Glomerular endothelial cell (primary cell): Measurements from ENCODE around the gene MTHFR. TPM values are rescaled to one million over a fixed set of nuclear protein-coding genes. Genes with fewer than 3 reads are reported as not detected.

ENCODE experiments used
- DNase-seq: peaks from one replicate; pipeline ENCODE4 v3.0.0-alpha.2; 2011; ENCODE audit warnings: low read depth, low spot score; ENCODE audit errors: extremely low read depth
- total RNA-seq: library from RNA; depleted of rRNA; stranded (reverse); fragments of >200 nt; gene quantifications from 2 replicates; pipeline ENCODE4 v1.2.3, GENCODE V29; 2015

Gene MTHFR
- total RNA-seq, result 14.4 and 27.4 TPM in 2 replicates

DNA sequence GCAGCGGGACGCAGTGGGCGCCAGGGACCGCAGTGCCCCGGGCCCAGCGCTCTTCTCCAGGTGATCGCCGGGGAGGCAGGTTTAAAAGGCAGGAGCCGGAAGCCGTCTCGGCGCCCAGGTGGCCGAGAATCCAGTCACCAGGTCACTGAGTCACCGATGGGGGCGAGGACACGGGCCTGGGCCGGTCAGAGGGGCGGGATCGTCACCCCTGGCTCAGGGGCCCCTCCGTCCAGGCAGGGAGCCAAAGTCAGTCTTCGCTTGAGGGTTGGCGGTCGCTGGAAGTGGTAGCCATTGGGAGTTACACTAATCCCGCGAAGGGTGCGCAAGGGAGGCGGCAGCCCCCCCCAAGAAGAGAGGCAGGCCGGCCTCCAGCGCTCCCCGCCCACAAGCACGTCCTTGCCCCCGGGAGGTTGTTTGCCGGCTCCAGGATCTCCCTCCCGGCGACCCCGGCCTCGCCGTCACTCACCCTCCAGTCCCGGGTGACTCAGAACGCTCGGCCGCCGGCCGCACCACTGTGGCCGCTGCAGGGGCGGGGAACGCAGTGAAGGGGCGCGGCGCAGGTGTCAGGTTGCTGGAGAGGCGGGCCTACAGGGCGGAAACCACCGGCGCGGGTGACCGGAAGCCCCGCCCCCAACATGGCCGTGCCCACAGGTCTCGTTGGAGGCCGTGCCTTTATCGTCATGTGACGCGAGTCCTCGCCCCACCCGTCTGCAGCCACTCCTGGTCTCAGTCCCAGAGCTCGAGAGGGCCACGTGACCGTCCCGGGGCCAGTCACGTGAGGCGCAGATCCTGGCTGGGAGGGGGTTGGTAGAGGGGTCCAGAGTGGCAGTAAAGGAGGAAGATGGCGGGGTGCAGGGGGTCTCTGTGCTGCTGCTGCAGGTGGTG lies at the start of gene MTHFR, which contains the start of gene CLCN6:
Gene MTHFR, minus strand, starts transcription at position 543 of the 885 bp plus-strand sequence. CDS start 2,848 bp downstream, outside the sequence.
Gene CLCN6, plus strand, starts transcription at position 770 of the 885 bp plus-strand sequence. Its CDS starts 72 bp downstream, at position 842.
- peak; percentile 83 for DNase-seq

DNA sequence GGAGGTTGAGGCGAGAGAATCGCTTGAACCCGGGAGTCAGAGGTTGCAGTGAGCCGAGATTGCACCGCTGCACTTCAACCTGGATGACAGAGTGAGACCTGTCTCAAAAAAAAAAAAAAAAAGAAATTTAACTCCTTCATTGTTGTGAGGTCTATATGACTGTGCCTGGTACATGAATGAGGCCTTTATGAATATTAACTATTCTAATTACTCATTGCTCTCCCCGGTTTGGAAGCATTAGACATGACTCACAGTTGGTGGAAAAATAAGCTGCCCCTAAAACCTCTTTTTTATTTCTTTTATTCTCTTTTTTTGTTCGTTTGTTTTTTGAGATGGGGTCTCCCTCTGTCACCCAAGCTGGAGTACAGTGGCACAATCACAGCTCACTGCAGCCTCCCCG lies 49.7 kb upstream of the MTHFR start:
- no peak for DNase-seq

DNA sequence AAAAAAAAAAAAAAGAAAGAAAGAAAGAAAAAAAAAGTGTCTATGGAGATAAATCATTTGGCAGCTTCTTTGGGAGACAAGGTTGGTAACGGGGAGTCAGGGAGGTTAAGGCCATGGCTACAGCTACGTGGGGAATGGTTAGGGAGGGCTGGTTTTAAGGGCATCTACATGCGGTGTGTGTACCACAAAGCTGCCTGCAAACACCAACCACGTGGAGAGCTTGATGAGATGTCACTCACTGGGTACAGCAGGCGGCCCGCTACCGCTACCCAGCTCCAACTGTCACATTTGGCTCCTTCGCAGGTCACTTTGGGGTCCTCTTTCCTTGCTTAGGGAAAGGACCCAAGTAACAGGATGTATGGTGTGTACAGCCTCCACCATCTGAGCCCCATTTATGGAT lies 48.8 kb upstream of the MTHFR start:
- no peak for DNase-seq

DNA sequence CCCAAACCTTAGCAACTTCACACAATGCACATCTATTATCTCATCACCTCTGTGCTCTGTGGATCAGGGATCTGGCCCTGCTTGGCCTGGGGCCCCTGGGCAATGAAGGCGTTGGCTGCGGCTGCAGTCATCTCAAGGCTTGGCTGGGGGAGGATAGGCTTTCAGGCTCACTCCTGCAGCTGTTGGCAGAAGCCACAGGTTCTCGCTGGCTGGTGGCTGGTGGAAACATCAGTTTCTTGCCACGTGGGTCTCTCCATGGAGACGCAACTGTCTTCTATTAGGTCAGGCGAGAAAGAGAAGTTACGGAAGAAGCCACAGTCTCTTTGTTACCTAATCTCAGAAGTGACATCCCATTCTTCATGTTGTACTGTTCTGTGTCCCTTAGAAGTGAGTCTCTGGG lies 45.4 kb upstream of the MTHFR start:
- DNase-seq, result no peak

DNA sequence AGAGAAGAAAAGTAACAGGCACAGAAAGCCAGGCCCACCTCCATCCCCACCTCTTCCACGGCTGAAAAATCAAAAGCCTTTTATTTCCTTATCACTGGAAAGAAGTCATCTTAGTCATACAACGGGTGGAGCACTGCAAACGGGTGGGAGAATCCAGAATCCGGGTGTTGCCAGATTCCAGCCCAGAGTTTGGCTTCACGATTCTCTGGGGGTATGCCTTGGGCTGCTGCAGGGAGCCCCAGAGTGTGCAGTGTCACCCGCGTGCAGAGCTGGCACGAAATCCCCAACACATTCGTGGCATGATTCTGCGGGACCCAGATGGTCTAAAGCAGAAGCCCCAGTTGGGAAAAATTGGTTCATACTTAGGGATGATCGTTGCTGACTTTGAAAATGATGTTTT lies 44.4 kb upstream of the MTHFR start:
- DNase-seq, result no peak

DNA sequence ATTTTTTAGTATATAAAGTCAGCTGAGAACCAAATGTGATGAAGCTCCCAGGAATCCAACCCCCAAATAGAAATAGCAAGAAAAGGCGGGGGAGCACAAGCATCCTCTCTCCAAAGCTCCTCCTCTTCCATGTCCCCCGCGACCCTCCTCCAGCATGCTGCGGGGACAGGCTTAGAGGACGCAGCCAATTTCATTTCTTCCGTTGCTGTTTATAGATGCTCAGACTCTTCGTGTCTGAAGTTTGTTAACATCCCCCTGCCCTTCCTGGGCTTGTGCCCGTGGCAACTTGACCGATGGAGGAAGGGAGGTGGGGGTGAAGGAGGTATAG lies 42.6 kb upstream of the MTHFR start:
- DNase-seq, result no peak

DNA sequence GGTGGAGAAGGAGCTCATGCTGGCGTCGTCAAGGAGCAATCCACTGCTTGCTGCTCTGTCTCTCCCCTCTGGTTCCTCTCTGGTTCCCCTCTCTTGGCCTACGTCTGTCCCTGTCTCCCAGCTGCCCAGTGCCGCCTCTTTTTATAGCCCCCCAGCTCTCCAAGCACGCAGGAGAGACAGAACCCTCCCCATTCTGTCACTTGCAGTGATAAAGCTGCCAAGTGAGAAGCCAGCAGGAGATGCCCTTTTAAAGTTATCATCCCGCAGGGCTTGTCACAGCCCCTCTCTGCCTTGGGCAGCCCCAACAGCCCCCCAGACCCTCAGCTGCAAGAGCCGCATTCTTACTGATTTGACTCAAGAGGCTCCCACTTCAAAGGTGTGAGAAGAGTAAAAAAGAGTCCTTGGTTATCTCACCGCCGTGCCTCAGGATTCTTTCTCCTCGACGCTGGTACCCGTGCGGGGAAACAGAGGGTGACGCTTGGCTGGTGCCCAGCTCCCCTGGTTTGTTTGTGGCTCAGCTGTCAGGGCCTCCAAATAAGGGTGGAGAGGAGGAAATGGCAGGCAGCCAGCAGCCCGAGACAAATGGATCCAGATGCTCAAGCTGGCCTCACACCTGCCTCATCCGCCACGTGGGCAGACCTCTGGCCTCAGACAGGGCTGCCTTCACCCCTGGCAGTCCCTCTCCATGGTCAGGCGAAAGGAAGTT lies 42.1 kb upstream of the MTHFR start, which contains the start of gene NPPA:
Gene NPPA, minus strand, starts transcription at position 117 of the 706 bp plus-strand sequence. Its CDS starts 99 bp downstream, at position 18.
- no peak for DNase-seq

DNA sequence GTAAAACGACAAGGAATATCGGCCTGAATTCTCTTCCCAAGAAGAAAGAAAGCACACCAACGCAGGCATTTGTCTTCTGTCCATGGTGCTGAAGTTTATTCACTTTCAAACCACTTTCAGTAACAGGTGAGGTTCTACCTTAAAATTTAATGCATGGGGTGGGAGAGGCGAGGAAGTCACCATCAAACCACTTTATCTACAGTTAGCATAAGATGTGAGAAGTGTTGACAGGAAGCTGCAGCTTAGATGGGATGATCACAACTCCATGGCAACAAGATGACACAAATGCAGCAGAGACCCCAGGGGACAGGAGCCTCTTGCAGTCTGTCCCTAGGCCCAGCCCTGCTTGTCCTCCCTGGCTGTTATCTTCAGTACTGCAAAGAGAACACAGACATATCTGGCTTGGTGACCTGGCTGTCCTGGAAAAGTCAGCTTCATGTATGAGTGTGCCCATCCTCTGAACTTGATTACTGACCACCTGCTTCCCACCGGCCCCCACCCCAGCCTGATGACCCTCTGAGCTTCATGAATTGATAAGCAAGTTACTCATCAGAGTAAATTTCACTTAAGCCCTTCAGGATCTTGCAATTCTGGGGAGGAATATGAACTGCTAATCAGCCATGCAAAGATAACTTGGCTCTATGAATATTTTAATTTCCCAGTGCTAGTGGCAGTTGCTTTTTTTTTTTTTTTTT lies 40.0 kb upstream of the MTHFR start:
- DNase-seq, result no peak

DNA sequence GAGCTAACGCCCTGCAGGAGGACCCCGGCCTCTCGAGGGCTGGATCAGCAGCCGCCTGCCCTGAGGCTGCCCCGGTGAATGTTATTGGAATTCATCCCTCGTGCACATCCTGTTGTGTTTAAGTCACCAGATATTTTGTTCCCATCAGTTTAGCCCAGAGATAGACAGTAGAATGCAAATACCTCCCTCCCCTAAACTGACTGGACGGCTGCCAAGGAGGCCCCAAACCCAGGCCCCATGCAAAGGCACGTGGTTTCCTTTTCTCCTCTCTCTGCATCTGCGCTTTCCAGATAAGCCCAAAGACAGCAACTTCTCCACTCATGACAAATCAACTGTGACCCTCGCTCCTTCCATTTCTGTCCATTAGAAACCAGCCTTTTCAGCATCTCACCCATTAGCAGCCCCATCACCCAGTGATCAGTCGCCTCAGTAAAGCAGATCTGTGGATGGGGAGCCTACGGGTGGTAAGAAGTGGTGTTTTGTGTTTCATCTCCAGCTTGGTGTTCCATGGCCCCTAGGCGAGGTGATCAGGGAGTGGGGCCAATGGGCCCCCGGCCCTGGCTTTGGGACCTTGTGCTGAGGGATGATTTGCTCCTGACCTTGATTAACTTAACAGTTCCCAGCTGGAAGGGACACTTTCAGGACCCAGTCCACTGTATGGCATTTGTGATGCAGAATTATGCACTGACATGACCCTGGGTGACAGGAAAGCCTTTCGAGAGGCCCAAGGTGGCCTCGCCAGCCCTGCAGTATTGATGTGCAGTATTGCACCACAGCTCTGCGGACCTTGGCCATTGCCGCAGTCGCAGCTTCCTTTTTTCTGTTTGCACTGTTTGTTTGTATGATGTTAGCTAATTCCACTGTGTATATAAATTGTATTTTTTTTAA lies 36.6 kb upstream of the MTHFR start:
- no peak for DNase-seq

DNA sequence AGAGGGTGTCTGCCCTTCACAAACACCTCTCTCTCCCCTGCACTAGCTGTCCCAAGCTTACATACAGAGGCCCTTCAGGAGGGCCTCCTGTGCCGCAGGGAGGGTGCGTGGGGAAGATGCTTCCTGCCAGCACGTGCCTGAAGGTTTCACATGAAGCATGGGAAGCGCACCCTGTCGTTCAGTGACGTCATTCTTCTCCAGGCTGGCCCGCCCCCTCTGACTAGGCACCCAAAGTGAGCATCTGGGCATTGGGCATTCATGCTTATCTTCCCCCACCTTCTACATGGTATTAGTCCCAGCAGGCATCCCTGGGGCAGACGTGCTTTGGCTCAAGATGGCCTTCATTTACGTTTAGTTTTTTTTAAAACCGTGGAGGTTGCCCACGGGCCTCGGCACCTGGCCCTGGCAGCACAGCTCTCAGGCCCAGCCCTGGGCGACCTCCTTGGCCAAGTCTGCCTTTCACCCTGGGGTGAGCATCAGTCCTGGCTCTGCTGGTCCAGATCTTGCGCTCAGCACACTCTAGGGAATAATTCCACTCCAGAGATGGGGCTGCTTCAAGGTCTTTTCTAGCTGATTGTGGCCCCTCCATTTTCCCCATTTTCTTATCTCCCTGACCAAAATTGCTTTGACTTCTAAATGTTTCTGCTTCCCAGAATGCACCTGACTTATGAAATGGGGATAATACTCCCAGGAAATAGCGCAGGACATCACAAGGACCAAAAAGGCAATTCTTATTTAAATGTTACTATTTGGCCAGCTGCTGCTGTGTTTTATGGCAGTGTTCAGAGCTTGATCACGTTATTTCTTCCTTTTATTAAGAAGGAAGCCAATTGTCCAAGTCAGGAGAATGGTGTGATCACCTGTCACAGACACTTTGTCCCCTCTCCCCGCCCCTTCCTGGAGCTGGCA lies 35.7 kb upstream of the MTHFR start:
- no peak for DNase-seq

DNA sequence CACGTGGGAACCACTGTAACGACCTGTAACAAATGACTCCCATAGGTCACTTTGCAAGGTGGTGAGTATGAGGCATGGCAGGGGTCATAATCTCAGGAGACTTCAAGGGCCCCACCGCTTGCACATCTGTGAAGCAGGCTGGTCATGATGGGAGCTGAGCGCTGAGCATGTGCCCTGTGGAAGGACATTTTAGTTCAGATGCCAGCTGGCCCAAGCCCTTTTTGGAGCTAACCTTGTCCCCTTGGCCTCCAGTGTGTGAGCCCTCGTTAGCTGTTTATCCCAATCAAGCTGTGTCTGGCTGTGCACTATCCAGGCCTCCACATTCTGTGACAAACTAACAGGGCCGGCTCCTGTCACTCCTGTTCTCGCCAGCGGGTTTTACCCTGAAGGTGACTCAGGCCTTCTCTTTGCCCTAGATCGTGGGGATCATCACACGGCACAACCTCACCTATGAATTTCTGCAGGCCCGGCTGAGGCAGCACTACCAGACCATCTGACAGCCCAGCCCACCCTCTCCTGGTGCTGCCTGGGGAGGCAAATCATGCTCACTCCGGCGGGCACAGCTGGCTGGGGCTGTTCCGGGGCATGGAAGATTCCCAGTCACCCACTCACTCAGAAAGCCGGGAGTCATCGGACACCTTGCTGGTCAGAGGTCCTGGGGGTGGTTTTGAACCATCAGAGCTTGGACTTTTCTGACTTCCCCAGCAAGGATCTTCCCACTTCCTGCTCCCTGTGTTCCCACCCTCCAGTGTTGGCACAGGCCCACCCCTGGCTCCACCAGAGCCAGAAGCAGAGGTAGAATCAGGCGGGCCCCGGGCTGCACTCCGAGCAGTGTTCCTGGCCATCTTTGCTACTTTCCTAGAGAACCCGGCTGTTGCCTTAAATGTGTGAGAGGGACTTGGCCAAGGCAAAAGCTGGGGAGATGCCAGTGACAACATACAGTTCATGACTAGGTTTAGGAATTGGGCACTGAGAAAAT lies 34.3 kb upstream of the MTHFR start:
- no peak for DNase-seq

DNA sequence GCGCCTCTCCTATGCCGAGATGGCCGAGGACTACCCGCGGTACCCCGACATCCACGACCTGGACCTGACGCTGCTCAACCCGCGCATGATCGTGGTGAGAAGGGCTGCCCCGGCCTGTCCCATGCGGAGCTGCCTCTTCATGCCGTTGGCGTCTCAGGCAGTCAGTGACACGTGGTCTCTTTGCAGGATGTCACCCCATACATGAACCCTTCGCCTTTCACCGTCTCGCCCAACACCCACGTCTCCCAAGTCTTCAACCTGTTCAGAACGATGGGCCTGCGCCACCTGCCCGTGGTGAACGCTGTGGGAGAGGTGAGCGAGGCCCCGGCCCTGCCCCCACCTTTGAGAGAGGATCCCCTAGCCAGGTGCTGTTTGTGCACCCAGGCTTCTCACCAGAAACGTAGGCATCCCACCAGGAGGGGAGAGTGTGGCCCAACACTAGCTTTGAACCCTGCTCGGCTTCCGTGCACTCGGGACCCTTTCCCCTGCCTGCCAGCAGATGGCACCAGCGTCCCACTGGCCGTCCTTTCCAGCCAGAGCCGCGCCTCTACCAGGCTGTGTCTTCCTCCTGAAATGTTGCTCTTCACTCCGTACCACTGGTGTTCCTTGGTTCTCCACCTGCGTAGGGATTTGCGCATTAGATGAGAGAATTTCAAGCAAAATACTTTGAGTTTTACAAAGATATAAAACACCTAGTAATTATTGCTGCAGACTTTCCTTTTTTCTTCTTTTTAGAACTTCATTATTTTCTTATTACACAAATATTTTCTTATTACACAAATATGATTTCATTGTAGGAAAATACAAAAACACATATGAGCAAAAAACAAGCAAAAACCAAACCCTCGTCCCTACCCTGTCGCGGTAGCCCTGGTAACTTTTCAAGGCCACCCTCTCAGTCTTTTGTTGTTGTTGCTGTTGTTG lies 32.8 kb upstream of the MTHFR start:
- DNase-seq, result no peak

DNA sequence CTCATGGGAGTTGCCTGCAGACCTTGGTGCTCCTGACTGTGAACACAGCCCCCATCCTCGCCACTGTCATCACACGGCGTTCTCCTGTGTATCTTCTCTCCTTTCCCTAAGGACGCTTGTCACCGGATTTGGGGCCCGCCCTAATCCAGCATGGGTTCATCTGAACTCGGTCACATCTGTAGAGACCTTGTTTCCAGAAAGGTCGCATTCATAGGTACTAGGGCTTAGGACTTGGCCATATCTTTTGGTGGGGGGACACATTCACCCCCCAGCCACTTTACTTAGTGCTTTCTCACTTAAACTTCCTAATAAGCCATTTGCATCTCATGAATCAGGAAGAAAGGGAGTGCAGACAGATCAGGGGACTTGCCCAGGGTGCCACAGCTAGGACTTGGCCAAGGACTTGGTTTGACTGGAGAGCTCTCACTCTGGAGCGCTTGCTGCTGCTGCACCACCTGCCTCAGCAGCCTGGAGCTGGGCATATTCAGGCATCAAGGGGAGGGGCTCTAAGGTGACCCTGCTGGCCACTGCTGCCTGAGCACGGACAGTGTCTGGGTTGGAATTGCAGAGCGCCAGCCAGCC lies 32.1 kb upstream of the MTHFR start:
- no peak for DNase-seq

DNA sequence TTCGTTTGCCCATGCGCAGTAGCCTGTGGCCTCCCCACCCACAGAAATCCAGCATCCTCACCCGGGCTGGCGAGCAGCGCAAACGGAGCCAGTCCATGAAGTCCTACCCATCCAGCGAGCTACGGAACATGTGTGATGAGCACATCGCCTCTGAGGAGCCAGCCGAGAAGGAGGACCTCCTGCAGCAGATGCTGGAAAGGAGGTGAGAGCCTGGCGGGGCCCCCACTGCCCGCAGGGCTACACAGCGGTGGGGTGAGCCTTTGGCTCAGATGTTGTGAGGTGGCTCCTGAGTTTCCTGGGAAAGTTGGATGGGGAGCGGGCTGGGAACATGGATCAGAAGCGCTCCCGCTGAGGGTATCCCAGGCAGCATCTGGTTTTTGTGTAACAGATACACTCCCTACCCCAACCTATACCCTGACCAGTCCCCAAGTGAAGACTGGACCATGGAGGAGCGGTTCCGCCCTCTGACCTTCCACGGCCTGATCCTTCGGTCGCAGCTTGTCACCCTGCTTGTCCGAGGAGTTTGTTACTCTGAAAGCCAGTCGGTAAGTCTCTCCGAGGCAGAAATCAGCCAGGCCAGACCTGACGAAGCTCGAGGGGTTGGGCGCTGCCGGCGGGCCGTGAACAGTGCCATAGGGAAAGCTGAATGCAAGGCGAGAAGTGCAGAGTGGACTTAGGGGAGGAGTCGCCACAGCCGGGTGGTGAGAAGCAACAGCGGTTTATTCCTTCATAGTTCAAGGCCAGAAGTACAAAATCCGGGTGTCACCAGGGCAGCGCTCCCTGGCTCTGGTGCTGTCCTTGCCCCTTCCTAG lies 31.4 kb upstream of the MTHFR start:
- no peak for DNase-seq

DNA sequence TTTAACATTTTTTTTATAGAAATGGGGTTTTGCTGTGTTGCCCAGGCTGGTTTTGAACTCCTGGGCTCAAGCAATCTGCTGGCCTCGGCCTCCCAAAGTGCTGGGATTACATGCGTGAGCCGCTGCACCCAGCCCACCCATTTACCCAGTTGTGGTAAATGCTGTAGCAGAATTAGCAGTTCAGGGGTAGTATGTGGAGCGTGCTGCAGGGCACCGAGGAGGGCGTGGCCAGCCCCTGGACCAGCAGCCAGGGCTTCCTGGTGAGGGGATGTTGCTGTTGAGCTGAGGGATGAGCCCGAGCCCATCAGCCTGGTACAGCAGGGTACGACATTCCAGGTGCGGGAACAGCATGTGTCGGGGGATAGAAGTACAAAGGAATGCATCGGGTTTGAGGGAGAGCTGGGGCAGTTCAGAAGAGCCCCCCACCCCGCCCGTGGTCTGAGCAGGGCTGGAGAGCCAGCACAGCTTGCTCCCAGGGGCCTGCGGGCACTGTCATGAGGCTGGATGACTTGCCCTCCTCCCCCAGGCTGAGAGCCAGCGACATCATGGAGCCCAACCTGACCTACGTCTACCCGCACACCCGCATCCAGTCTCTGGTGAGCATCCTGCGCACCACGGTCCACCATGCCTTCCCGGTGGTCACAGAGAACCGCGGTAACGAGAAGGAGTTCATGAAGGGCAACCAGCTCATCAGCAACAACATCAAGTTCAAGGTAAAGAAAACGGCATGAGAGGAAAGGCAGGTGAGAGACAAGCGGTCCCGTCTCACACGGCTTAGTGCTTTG lies 29.9 kb upstream of the MTHFR start:
- no peak for DNase-seq
